GM21717 (cell line): ENCODE data around the gene RAB3IL1.

Source experiments
- ATAC-seq: cut with Tn5 transposase; IDR thresholded peaks from one replicate; pipeline ENCODE4 v1.9.1; 2021; ENCODE audit warnings: mild to moderate bottlenecking, moderate library complexity; ENCODE audit not compliant: unreplicated experiment

The RAB3IL1 gene

DNA sequence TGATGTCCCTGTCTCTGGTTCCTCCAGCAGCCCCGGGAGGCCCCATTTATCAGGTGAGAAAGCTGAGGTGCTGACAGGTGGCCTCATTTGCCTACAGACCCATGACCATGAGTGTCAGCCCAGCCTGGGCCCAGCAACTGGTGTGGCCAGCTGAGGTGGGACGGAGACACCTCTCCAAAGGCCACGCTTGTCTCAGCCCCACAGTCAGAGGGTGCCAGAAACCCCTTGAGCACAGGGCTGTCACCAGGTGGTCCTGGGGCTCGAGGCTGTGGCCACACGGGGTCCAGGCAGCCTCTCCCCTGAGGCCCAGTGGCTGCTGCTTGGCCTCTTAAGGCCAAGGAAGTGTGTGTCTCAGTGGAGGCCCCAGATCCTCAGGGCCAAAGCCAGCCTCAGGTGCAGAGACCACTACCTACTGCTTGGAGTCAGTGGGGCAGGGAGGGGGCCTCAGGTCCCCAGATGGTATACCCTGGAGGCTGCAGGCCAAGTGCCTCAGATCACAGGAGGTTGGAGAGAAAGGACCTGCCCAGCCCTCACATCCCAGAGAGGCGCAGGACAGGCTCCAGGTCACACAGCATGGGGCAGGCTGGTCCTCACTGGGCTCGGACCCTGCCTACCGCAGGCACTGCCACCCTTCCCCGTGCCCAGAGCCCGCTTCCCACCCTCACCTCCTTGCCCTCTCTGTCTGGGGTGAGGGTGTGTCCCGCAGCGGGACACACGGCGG, 11.4 kb downstream of the RAB3IL1 start:
- ATAC-seq = no peak

DNA sequence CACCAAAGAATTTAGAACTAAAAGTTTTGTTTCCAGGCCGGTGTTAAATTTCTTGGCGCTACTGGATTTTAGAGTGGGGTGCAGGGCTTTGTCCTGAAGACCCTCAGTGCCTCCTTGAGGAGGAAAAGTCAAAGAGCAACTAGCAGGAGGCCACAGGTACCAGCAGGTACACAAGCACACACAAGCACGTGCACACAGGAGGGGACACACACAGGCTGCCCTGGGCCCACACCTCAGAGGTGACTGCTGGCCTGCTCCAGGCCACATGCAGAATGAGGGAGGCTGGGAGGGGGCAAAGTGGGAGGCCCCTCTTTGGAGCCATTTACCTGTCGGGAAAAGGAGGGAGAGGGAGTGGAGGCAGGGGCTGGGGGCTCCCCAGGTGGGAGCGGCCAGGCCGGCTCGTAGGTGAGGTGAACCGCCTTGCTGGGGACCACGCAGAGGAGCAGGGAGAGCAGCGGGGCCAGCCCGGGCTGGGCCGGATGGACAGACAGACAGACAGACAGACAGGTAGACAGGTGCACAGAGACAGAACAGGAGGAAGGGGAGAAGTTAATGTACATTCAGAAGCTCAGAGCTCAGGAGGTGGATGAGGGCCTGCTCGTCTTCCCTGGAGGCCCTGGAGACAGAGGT, 12.2 kb downstream of the RAB3IL1 start:
- no peak for ATAC-seq

- ATAC-seq = no peak
These were observed 12.8 kb downstream of the RAB3IL1 start for GRCh38 chr11:61904539-61905048.

GRCh38 chr11:61903845-61904244, 13.5 kb downstream of the RAB3IL1 start:
- ATAC-seq = no peak

DNA sequence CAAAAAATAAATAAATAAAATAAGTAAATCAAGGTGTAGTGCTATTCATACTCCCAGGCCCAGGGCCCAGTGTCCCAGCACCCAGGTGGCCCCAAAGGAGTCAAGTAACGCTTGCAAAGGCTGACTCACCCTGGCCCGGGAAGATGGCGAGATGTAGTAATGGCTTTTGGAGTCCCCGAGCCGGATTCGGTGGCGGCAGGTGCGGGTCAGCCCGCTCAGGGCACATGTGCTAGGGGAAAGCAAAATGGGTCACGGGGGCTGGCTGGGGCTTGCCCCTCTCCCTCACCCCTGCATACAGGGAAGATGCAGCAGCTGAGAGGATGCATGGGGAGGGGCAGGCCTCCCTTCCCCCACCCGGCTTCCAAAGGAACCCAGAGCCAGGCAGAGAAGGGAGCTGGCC, 15.1 kb downstream of the RAB3IL1 start:
- no peak for ATAC-seq

- no peak for ATAC-seq
These were observed 16.0 kb downstream of the RAB3IL1 start for GRCh38 chr11:61901397-61901796.

- ATAC-seq = no peak
These were observed 17.1 kb downstream of the RAB3IL1 start for GRCh38 chr11:61900251-61900650.

DNA sequence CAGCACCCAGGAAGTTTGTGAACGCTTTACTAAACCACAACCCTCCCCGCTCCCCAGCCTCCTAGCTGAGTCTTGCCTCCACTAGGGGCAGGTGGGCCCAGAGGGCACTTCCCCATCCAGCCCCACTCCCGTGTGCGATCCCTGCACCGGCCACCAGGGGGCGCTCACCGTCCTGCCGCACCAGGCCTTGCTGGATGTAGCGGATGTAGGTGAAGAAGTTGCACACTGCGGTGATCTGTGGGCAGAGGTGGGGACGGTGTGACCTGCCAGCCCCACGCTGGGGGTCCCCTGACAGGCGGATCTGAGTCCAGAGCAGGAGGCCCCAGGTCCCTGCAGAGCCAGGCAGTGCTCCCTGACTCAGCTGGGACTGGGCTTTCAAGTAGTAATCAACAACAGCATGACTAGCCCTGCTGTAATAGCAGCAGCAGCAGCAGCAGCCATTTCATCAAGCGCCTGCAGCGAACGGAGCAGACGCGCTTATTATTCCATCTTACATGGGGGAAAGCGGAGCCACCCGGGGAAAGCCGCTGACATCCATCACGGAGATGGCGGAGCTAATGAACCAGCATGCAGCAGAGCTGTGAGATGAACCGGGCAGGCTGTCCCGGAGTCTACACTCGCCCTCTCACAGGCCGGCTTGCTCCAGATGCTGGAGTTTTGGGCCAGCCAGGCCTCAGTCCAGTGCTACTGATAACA, 18.1 kb downstream of the RAB3IL1 start:
- ATAC-seq = peak; percentile 55

- ATAC-seq = no peak
These were observed 19.2 kb downstream of the RAB3IL1 start for GRCh38 chr11:61898247-61898582.

GRCh38 chr11:61897387-61898246, 19.7 kb downstream of the RAB3IL1 start:
- ATAC-seq = no peak

DNA sequence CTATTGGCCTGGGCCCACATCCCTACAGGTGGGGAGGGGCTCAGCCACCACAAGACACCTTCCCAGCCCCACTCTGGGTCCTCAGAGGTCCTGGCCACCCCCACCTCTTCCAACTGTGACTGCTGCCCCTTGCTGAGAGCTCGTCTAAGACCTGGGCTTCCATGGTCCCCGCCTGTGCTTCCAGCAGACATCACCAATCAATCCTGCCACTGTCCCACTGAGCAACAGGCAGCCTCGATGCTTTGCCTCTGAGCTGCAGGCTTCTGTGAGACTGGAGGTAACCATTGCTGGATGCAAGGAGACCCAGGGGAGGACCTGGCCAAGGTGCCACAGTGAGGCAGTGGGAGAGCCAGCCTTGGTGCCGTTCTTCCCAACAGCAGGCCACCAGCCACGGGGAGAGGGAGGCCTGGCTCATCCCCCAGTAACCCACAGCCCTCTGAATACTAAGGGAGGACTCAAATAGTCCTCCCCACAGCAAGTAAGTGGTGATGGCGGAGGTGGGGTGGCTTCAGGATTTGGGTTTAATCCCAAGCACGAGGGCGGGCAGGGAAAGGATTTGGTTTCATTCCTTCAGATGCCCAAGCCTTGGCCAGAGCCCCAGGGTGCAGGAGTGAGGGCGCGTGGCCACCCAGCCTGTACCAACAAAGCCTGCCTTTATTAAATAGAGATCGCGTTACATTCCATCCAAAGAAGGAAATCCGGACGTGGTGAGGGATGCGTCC, 20.5 kb downstream of the RAB3IL1 start:
- ATAC-seq = no peak

DNA sequence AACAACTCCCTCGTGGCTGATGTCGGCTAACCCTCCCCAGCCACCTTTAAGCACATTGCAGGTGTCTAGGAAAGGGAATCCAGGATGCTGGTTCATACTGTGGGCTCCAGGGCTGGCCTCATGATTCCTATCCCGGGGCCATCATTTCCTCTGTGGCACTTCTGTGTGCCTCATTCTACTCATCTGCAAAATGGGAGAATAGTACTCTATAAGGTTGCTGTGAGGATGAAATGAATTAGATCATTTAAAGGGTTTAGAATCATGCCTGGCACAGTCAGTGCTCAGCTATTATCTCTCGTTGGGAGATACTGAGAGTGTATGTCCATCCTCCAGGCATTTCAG, 21.7 kb downstream of the RAB3IL1 start:
- no peak for ATAC-seq

DNA sequence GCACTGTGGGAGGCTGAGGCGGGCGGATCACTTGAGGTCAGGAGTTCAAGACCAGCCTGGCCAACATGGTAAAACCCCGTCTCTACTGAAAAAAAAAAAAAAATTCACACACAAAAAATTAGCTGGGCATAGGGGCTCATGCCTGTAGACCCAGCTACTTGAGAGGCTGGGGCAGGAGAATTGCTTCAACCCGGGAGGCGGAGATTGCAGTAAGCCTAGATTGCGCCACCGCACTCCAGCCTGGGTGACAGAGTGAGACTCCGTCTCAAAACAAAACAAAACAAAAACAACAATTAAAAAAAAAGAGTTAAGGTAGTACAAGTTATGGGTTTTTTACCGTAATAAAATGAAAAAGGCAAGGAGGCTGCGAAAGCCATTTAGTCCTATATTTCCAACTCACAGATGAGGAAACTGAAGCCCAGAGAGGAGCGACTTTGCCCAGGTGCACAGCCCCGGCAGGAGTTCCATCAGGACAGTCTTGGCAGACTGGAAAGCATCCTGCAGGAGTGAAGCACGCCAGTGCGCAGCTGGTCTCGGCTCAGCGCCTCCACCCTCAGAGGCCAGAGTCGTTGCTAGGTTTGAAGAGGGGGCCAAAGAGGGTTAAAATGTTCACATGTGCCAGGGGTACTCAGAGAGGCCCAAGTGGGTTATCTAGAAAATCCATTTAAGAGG, 22.2 kb downstream of the RAB3IL1 start:
- no peak for ATAC-seq

DNA sequence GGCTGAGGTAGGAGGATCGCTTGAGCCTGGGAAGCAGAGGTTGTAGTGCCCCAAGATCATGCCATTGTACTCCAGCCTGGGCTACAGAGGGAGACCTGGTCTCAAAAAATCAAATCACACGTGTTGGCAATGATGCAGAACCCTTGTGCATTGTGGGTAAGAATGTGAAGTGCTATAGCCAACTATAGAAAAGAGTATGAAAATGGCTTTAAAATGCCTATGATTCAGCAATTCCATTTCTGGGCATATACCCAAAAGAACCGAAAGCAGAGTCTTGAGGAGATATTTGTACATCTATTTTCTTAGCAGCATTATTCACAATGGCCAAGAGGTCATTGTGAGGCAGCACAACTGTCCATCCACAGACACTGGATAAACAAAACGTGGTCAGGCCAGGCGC, 23.4 kb downstream of the RAB3IL1 start:
- ATAC-seq = no peak

DNA sequence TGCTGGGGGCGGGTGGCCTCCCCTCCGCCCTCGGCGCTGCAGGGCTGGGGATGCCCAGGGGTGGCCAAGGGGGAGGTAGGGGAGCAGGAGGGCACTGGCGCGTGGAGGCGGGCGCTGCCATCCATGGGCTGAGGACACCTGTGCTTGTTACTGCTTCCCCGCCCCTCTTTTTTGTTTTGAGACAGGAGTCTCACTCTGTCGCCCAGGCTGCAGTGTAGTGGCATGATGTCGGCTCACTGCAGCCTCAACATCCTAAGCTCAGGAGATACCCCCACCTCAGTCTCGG, 25.3 kb downstream of the RAB3IL1 start:
- peak; percentile 33 for ATAC-seq

- peak; percentile 54 for ATAC-seq
These were observed 25.9 kb downstream of the RAB3IL1 start, which contains the start of gene FADS3 for GRCh38 chr11:61891331-61892084. TSS of gene FADS3 (minus strand) at chr11:61891545. CDS start at chr11:61891381, 164 bp downstream.

GRCh38 chr11:61890529-61891330, 26.6 kb downstream of the RAB3IL1 start:
- peak; percentile 27 for ATAC-seq

DNA sequence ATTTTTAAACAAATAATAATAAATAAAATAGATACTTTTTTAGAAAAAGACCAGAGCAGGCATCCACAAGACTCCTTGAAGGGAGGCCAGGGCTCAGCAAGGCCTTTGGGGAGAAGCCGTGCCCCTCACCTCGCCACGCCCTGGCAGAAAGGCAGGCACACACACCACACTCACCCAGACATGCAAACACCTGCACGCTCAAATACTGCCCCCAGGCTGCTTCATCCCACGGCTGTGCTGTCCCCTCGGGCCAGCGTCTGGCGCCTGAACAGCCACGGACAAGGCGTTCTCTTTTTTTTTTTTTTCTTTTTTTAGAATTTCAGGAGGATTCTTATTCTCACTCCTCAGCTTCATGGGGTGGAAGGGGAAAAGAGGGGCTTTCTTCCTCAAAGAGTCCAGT, 27.5 kb downstream of the RAB3IL1 start:
- no peak for ATAC-seq

- ATAC-seq = no peak
These were observed 28.8 kb downstream of the RAB3IL1 start for GRCh38 chr11:61888590-61888989.
